Neural cell (in vitro differentiated cells): ENCODE data around the gene CXCR5. TPM values are rescaled to one million over a fixed set of nuclear protein-coding genes. Genes with fewer than 3 reads are reported as not detected.

Experiments used
- polyA plus RNA-seq: library from polyadenylated mRNA; depleted of rRNA; stranded (reverse); fragments of >200 nt; gene quantifications from 2 replicates; pipeline ENCODE4 v1.2.3, GENCODE V29; 2014
- small RNA-seq, 3 experiments: library from RNA; depleted of rRNA; stranded (forward); fragments of <200 nt; gene quantifications; one replicate each; pipeline ENCODE3, GENCODE V24; 2012

CXCR5 gene
- polyA plus RNA-seq, 1 donor from 2014 or later: not detected

Small RNA genes within 50 kb of the gene (small RNA-seq; reads per million reads assigned to genes)
- gene MIR4492 (0 reads per million in 3 experiments), gene RF00019 (0 to 1.2 (median 0) reads per million in 3 experiments), gene RN7SL688P (0 reads per million in 3 experiments)

Other genes with a start within 250 kb of the CXCR5 start
- gene TREH, start 204.2 kb upstream of the CXCR5 start, polyA plus RNA-seq: 0.12 TPM in 1 of 2 replicates, not detected in the other
- gene DDX6, start 92.7 kb upstream of the CXCR5 start, polyA plus RNA-seq: 75.8 and 76.1 TPM in 2 replicates
- gene BCL9L, start 42.0 kb downstream of the CXCR5 start, polyA plus RNA-seq: 1.1 and 1.5 TPM in 2 replicates
- 0.38 TPM in 1 of 2 replicates, not detected in the other for gene UPK2, start 72.4 kb downstream of the CXCR5 start, polyA plus RNA-seq
- not detected in 2 replicates for gene FOXR1, start 87.9 kb downstream of the CXCR5 start, polyA plus RNA-seq
- 69.9 and 70.3 TPM in 2 replicates for gene CENATAC, start 114.2 kb downstream of the CXCR5 start, polyA plus RNA-seq
- 1,615 and 1,728 TPM in 2 replicates for gene RPS25, start 134.5 kb downstream of the CXCR5 start, polyA plus RNA-seq
- gene TRAPPC4, start 134.9 kb downstream of the CXCR5 start, polyA plus RNA-seq: 271 and 276 TPM in 2 replicates
- gene SLC37A4, start 147.0 kb downstream of the CXCR5 start, polyA plus RNA-seq: 23.5 and 25.8 TPM in 2 replicates
- gene HYOU1, start 173.3 kb downstream of the CXCR5 start, polyA plus RNA-seq: 68.4 and 74.6 TPM in 2 replicates
- 24.1 and 24.8 TPM in 2 replicates for gene VPS11, start 183.9 kb downstream of the CXCR5 start, polyA plus RNA-seq
- gene HMBS, start 201.0 kb downstream of the CXCR5 start, polyA plus RNA-seq: 12.7 and 15.9 TPM in 2 replicates
- gene DPAGT1, start 218.0 kb downstream of the CXCR5 start, polyA plus RNA-seq: 9.8 and 27.0 TPM in 2 replicates
- 13.6 and 21.6 TPM in 2 replicates for gene C2CD2L, start 223.5 kb downstream of the CXCR5 start, polyA plus RNA-seq
- gene HINFP, start 237.7 kb downstream of the CXCR5 start, polyA plus RNA-seq: 50.0 and 58.8 TPM in 2 replicates